Cardiac fibroblast (primary cell): ENCODE results near the gene EPHB1.

Experiments
- DNase-seq, 2 donors: peaks; one replicate each; pipeline versions ENCODE4 v3.0.0 to v3.0.0-alpha.2; 2010; ENCODE audit warnings: low read depth in 2 of 2
- H3K4me3 ChIP-seq, 2 donors: replicated peaks in 1 of 2; 1 replicate in 1 of 2; 2 replicates in 1 of 2; pipeline ENCODE4 v1.5.1; 2011; ENCODE audit warnings: low read depth in 2 of 2, low read length in 2 of 2, mild to moderate bottlenecking in 2 of 2, moderate library complexity in 1 of 2
- TF ChIP-seq, protein P1 (sequence below): IDR thresholded peaks from one replicate; pipeline ENCODE4 v1.5.1; 2011; ENCODE audit warnings: low read depth, mild to moderate bottlenecking, low read length, inconsistent platforms

EPHB1 gene

DNA sequence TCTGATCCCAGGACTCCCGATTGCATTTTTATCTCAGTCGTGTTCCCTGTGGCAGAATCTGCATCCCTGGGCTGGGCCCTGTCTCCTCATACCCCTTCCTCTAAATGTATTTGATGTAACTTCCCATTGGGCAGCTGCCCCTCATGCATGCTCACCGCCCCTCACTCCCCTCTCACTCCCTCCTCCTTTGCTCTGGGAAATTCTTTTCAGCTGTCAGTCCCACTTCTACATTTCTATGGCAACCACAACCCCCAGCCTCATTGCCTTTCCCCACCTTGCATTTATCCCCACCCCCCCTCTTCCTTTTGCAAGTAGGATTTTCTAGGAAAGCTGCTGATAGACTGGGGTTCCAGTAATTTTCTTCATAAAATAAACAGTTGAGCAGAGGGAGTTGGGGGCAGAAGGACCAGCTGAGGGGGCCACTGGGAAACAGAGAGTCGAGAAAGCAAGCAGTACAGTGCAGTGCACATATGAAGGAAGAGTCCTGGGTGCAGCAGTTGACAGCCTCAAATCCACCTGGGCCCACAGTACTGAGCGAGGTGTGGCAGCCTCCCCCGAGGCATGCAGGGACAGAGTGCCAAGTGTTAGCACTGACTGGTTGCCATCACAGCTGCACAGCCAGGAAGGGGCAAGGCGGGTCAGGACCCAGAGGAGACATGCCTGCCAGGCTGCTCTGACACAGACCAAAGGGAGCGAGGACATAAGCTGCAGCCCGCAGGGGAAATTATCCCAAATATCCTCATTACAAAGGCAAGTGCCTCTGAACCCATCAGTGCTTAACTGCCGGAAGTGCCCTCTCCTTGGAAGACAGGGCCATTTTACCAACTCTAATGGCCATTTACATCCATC, 476.3 kb downstream of the EPHB1 start:
- TF ChIP-seq, protein P1, sequence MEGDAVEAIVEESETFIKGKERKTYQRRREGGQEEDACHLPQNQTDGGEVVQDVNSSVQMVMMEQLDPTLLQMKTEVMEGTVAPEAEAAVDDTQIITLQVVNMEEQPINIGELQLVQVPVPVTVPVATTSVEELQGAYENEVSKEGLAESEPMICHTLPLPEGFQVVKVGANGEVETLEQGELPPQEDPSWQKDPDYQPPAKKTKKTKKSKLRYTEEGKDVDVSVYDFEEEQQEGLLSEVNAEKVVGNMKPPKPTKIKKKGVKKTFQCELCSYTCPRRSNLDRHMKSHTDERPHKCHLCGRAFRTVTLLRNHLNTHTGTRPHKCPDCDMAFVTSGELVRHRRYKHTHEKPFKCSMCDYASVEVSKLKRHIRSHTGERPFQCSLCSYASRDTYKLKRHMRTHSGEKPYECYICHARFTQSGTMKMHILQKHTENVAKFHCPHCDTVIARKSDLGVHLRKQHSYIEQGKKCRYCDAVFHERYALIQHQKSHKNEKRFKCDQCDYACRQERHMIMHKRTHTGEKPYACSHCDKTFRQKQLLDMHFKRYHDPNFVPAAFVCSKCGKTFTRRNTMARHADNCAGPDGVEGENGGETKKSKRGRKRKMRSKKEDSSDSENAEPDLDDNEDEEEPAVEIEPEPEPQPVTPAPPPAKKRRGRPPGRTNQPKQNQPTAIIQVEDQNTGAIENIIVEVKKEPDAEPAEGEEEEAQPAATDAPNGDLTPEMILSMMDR, result no peak

DNA sequence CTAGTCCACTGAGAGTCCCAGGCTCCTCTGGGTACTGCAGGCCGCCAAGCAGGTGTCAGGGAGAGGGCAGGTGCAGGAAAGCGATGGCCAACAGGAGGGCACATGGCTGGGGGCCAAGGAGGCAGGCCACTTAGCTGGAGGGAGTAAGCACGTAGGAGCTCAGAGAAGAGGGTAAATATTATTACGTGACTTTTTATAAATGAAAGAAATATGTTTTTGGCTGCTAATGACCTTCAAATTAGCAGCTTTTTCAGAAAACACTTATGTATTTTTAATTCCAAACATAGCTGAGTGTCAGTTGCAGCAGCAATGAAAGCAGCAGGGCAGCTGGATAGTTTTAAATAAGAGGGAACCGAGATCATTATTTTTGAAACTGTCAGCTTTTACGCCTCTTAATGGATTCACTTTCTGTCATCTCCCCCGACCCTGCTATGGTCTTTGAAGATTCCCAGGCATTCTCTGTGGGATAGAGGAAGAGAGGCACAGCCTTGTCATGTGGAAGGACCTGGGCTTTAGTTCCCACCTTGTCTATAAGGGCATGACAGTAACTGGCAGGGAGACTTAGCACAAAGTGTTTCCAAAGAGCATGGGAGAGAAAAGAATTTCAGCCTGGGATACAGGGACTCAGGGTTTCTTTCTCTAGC, 477.1 kb downstream of the EPHB1 start:
- no peak for DNase-seq

More for the DNA sequence above, 476.3 kb downstream of the EPHB1 start:
- no peak for DNase-seq
- H3K4me3 ChIP-seq, result no peak overlapping the region

DNA sequence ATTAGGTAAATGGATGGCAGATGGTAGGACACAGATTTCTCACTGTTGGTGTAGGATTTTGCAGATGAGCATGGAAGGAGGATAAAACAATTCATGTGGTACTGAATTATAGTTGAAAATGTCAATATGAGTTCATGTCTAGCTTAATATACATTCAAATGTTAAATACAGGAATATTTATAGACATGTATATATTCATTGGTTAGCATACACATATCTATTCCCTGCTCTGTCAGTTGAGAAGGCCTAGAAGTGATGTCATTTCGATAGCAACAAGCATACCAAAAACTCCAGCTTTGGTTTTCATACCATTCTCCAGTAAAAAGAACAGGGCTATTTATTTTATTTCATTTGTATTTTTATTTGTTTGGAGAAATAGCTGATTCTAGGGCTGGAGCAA, 497.1 kb downstream of the EPHB1 start:
- DNase-seq, result no peak
- no peak overlapping the region for H3K4me3 ChIP-seq
- TF ChIP-seq, protein P1, result no peak

More for the DNA sequence above, 477.1 kb downstream of the EPHB1 start:
- TF ChIP-seq, protein P1, result no peak
- H3K4me3 ChIP-seq, result no peak overlapping the region

DNA sequence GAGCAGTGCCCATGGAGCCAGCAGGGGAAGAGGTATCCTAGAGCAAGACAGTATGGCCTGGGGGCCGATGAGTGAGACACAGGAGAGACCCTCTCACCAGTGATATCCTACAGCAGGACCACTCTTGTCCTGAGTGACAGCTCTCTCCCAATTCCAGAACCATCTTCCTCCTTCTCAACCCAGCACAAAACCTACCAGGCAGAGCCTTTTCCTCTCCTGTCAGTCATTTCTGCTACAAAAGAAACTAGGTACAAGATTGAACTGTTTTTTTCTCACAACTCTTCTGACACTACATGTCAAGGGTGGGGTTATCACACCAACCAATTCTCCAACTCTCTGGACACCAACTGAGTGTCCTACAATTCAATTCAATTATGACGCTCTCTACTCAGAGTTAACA, 506.6 kb downstream of the EPHB1 start:
- no peak for DNase-seq
- TF ChIP-seq, protein P1, result no peak
- no peak overlapping the region for H3K4me3 ChIP-seq

DNA sequence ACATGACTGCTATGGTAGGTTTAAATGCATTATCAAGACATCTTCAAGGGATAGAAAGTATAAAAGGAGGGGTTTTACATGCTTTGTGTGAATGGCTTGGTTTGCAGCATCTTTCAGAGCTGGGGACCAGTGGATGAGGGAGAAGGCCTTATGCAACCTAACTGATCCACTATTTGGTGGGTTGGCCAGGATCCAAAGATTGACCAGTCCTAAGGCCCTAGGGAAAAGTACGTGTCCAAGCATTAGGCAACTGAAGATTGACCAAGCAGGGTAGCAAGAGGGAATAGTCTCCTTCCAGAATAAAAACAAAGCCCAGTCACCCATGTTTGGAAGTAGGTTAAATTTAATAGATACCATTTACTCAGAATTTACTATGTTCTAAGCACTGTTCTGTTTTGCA, 509.3 kb downstream of the EPHB1 start:
- H3K4me3 ChIP-seq, result no peak overlapping the region
- peak in 1 of 2 donors; percentile 7 for DNase-seq
- TF ChIP-seq, protein P1, result no peak
